ENCODE data around the gene SFRP4.

DNA sequence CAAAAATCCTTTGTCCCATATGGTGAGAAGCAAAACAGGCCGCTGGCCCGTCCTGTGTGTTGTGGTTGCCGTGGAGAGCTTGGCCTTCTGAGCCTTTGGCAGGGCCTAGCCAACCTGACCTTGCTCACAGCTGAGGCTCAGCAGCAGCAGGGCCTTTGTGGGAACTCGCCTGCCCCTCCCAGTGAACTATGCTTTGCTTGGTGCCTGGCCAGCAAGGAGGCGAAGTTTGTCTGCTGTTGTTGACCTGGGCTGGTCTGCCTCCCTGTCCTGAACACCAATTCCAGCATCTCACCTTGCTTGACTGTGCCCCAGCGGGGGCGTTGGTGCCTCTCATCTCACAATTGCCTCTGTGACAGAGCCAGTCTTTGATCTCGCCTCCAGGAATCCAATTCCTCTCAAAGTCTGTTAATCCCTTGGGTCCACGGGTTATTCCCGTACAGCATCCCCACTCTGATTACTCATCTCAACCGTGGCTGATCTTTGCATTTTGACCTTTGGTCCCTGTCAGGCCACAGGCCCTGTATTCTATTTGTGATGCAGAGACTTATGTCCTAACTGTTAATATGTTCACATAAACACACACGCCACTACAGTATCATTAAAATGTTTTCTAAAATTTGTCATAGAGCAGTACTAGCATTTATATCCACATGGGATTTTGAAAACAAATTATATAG is 26.5 kb upstream of the SFRP4 start:
- TF ChIP-seq, protein P1, sequence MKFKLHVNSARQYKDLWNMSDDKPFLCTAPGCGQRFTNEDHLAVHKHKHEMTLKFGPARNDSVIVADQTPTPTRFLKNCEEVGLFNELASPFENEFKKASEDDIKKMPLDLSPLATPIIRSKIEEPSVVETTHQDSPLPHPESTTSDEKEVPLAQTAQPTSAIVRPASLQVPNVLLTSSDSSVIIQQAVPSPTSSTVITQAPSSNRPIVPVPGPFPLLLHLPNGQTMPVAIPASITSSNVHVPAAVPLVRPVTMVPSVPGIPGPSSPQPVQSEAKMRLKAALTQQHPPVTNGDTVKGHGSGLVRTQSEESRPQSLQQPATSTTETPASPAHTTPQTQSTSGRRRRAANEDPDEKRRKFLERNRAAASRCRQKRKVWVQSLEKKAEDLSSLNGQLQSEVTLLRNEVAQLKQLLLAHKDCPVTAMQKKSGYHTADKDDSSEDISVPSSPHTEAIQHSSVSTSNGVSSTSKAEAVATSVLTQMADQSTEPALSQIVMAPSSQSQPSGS (CRISPR knock-in tag; IDR thresholded peaks at IDR 0.05; ENCODE audit: borderline replicate concordance, low read depth) = no peak
- TF ChIP-seq OVOL2 (CRISPR knock-in tag; IDR thresholded peaks at IDR 0.05; ENCODE audit: borderline replicate concordance) (no peak), RELA (CRISPR knock-in tag; IDR thresholded peaks at IDR 0.05; ENCODE audit: borderline replicate concordance) (no peak), NFATC4 (CRISPR knock-in tag; IDR thresholded peaks at IDR 0.05) (no peak), FOXP1 (CRISPR knock-in tag; IDR thresholded peaks at IDR 0.05; ENCODE audit: borderline replicate concordance) (no peak), ZNF138 (CRISPR knock-in tag; conservative IDR thresholded peaks at IDR 0.05) (no peak), FOXP4 (CRISPR knock-in tag; IDR thresholded peaks at IDR 0.05) (no peak), SP1 (CRISPR knock-in tag; conservative IDR thresholded peaks at IDR 0.05) (no peak)
- TF ChIP-seq, protein P2, sequence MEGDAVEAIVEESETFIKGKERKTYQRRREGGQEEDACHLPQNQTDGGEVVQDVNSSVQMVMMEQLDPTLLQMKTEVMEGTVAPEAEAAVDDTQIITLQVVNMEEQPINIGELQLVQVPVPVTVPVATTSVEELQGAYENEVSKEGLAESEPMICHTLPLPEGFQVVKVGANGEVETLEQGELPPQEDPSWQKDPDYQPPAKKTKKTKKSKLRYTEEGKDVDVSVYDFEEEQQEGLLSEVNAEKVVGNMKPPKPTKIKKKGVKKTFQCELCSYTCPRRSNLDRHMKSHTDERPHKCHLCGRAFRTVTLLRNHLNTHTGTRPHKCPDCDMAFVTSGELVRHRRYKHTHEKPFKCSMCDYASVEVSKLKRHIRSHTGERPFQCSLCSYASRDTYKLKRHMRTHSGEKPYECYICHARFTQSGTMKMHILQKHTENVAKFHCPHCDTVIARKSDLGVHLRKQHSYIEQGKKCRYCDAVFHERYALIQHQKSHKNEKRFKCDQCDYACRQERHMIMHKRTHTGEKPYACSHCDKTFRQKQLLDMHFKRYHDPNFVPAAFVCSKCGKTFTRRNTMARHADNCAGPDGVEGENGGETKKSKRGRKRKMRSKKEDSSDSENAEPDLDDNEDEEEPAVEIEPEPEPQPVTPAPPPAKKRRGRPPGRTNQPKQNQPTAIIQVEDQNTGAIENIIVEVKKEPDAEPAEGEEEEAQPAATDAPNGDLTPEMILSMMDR (IDR thresholded peaks at IDR 0.05) = no peak

Data from WTC11 (cell line).